HG02884 (cell line): Measurements from ENCODE around the gene CCL24.
"Not testable (repeated sequence)": the region's sequence is repeated elsewhere in the genome, so short reads cannot be mapped to it uniquely, and the experiment has no call there.

ENCODE experiments used
- ATAC-seq: cut with Tn5 transposase; IDR thresholded peaks from one replicate; pipeline ENCODE4 v1.9.1; 2021; ENCODE audit warnings: mild to moderate bottlenecking, moderate library complexity; ENCODE audit not compliant: unreplicated experiment

The CCL24 gene

DNA sequence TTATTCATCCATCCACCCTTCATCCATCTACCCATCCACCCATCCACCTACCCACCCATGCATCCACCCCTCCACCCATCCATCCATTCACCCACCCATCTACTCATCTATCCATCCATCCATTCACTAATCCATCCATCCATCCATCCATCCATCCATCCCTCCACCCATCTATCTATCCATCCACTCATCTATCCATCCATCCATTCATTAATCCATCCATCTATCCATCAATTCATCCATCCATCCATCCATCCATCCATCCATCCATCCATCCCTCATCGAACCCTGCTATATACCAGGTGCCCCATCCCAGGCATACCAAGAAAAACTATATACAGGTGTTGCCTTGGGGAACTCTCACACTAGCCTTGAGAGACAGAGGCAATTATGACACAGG is 7.1 kb upstream of the CCL24 start:
- ATAC-seq: no peak

- no peak for ATAC-seq
Measured at GRCh38 chr7:75819711-75820110, 6.1 kb upstream of the CCL24 start.

DNA sequence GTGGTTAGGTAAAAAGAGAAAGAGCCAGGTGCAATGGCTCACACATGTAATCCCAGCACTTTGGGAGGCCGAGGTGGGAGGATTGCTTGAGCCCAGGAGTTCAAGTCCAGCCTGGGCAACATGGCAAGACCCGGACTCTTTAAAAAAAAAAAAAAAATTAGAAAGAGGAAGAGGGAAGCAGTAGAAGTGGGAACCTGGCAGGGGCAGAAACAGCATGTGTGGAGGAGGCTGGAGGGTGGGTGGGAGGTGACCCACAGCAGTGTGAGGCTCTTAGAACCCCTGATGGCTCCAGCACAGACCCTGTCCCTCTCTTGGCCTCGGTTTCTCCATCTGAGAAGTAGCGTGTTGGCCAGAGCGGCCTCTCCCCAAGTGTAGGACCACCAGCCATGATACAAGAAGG is 4.9 kb upstream of the CCL24 start:
- ATAC-seq: no peak

- no peak for ATAC-seq
Measured at GRCh38 chr7:75817116-75817515, 3.5 kb upstream of the CCL24 start.

DNA sequence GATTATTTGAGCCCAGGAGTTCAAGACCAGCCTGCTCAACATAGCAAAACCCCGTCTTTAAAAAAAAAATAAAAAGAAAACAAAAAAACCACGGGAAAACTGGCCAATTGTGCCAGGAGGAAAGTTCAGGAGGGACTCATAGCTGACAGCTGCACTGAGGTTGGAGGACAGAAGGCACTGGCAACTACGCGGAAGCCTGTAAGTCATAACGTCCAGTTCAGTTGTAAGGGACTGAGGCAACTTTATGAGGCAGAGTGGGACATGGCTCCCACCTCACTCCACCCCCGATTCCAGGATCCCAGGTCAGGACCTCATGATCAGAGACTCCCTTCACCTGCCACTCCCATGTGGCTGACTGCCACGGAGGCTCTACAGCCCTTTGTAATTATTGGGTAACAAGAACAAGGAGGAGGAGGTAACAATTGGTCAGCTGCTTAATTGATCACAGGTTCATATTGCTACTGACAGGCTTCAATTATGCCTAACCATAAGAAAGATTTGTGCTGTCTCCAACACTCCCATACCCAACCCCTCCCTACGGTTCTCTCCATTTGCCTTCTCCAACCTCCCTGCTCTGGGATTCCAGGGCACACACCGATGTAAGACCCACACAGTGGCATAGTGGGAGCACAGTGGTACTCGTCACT is 1.9 kb upstream of the CCL24 start:
- no peak for ATAC-seq

- ATAC-seq: no peak
Measured at GRCh38 chr7:75814407-75814947, 871 bp upstream of the CCL24 start.

GRCh38 chr7:75813084-75813483 is 522 bp downstream of the CCL24 start:
- no peak for ATAC-seq

GRCh38 chr7:75811894-75812678 is 1.5 kb downstream of the CCL24 start:
- ATAC-seq: no peak

GRCh38 chr7:75809396-75809795 is 4.2 kb downstream of the CCL24 start:
- no peak for ATAC-seq

DNA sequence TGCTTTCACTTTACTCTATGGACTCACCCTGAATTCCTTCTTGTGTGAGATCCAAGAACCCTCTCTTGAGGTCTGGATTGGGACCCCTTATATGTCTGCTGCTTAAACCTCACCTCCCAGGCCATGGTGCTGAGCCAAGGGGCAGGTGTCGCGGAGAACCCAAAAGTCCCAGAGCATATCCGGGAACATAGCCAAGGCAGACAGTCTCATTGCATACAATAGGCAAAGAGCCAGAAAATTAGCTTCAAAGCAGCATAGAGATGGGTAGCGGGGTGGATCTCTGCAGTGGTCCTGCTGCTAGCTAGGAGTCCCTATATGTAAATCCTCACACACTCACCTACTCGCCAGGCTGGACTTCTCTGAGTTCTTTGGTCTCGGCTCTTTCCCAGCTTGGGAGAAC is 5.5 kb downstream of the CCL24 start:
- ATAC-seq: no peak

DNA sequence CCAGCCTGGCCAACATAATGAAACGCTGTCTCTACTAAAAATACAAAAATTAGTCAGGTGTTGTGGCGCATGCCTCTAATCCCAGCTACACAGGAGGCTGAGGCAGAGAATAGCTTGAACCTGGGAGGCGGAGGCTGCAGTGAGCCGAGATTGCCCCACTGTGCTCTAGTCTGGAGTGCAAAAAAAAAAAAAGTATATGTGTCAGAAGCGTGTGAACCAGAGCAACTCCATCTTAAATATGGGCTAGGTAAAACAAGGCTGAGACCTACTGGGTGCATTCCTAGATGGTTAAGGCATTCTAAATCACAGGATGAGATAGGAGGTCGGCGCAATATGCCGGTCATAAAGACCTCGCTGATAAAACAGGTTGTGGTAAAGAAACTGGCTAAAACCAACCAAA is 6.2 kb downstream of the CCL24 start:
- no peak for ATAC-seq

- ATAC-seq: no peak
Measured at GRCh38 chr7:75806560-75807307, 6.9 kb downstream of the CCL24 start.

GRCh38 chr7:75804705-75805104 is 8.9 kb downstream of the CCL24 start:
- ATAC-seq: no peak

- ATAC-seq: no peak
Measured at GRCh38 chr7:75804004-75804403, 9.6 kb downstream of the CCL24 start.

- ATAC-seq: no peak
Measured at GRCh38 chr7:75802552-75802821, 11.1 kb downstream of the CCL24 start.

- ATAC-seq: no peak
Measured at GRCh38 chr7:75798770-75799169, 14.8 kb downstream of the CCL24 start.

GRCh38 chr7:75796420-75796819 is 17.2 kb downstream of the CCL24 start:
- no peak for ATAC-seq

DNA sequence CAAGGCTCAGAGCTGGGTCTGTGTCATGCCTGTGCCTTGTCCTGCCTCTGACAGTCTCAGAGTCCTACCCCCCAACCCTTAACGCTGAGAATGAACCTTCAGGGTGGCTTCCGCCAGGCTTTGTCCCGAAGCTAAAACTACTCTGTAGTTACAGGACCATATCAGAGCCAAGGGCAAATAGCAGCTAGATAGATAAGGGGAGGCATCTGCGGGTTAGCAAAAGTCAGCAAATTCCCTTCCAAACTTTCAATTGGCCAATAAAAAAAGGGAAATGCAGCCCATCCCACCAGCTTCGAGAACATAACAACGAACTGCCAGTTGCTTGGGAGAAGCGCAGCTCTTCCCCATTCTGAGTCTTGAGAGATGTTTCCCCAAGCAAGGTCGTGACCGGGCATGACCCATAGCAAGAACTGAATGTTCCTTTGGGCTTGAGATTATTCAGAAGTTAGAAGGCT is 17.7 kb downstream of the CCL24 start:
- ATAC-seq: no peak

GRCh38 chr7:75793676-75794075 is 19.9 kb downstream of the CCL24 start:
- ATAC-seq: no peak

DNA sequence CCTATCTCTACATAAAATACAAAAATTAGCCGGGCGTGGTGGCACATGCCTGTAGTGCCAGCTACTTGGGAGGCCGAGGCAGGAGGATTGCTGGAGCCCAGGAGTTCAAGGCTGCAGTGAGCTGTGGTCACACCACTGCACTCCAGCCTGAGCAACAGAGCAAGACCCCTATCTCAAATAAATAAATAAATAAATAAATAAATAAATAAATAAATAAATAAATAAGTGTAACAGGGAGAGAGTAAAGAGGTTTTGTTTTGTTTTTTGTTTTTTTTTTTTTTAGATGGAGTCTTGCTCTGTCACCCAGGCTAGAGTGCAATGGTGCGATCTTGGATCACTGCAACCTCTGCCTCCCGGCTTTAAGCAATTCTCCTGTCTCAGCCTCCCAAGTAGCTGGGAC is 21.0 kb downstream of the CCL24 start:
- not testable (repeated sequence) for ATAC-seq

DNA sequence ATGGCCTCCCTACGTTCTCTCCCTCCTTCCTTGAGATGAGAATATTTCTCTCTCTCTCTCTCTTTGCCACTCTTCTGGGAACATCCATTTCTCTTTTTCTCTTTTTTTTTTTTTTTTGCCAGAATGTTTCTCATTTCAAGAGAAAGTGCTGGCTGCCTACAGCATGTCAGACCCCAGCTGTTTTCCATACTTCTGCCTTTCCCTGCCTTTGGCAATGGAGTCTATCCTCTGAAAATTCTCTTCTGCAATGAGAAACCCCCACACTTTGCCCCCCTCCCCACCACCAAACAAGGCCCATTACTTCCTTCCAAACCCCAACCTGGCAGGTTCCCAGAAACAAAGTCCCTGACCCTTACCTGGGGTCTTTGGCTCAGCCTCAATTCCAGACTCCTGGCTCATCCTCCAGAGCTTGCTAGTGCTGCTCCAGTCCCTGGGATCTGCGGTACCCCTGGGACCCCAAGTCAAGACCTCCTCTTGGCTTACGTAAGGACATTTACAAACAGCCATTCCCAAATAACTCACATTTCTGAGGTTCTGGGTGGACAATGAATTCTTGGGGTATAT is 24.2 kb downstream of the CCL24 start:
- no peak for ATAC-seq
